ENCODE data around the gene AKAP12.

The AKAP12 gene

DNA sequence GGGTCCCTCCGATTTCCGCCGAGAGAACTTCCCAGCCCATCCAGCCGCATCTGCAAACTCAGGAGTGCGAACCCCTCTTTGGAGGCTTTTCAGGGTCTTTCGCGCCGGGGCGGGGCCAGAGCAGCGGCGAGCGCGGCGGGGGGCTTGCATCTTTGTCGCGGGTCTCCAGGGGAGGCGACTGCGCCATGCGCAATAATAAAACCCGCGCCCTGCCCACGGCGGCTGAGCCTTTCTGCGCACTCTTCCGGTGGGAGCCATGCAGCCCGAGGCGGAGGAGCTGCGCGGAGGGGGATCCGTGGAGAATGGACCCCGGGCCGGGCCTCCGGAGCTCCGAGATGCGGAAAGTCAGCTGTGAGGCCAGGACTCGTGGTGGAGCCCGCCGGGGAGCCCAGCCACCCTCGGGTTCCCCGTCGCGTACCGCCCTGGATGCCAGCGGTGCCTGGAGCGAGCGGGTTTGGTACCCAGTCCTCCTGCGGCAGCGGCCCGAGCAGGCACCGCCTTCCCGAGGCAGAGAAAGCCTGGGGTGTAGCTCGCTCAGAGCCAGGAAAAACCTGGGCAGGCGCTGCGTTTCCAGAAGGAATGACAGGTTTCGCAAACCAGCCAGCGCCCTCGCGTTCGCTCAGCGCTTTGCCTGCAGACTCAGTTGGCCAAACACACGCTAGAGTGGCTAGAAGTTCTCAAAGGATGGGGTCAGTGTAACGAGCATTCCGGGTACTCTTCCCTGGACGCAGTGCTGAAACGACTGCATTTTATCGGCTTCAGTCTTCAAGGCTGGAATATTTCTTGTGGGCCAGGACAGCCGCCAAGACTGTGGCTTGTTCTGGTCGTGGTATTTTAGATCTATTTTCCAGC lies 1.2 kb downstream of the AKAP12 start:
- Histone ChIP-seq H3K9me3 (no peaks in the 10 kb centered on the region; the same call in 1 of the 2 replicates), H3K4me3 (ENCODE audit: low read depth, low read length) (peak overlapping the region; percentile 80), H3K4me1 (peaks cover 19% of the 10 kb centered on the region), H3K27me3 (no peaks in the 10 kb centered on the region), H3K36me3 (no peaks in the 10 kb centered on the region)
- TF ChIP-seq, protein P1, sequence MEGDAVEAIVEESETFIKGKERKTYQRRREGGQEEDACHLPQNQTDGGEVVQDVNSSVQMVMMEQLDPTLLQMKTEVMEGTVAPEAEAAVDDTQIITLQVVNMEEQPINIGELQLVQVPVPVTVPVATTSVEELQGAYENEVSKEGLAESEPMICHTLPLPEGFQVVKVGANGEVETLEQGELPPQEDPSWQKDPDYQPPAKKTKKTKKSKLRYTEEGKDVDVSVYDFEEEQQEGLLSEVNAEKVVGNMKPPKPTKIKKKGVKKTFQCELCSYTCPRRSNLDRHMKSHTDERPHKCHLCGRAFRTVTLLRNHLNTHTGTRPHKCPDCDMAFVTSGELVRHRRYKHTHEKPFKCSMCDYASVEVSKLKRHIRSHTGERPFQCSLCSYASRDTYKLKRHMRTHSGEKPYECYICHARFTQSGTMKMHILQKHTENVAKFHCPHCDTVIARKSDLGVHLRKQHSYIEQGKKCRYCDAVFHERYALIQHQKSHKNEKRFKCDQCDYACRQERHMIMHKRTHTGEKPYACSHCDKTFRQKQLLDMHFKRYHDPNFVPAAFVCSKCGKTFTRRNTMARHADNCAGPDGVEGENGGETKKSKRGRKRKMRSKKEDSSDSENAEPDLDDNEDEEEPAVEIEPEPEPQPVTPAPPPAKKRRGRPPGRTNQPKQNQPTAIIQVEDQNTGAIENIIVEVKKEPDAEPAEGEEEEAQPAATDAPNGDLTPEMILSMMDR (IDR thresholded peaks at IDR 0.05; ENCODE audit: low read depth, low read length), result no peak
- DNase-seq, result peak; percentile 59

DNA sequence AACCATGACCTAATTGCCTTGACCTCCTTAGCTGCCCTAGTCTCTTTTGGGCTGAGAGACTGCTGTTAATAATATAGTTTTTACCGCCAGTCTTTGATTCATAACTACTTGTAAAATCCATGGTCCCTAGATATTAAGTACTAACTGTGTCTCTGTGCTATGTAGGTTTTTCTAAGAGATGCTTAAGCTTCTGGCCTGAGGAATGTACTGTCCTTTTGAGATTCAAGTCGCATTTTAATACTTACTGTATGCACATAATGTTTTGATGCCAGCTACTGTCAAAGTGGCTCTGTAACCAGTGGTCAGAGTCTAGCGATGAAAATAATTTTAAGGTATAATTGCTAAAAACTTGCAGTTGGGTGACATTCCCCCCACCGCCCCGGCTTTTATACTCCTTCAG lies 2.1 kb downstream of the AKAP12 start:
- peak overlapping the region; percentile 80 for H3K4me3 ChIP-seq (ENCODE audit: low read depth, low read length)
- H3K27me3 ChIP-seq, result no peaks in the 10 kb centered on the region
- H3K9me3 ChIP-seq, result no peaks in the 10 kb centered on the region; the same call in 1 of the 2 replicates
- H3K36me3 ChIP-seq, result no peaks in the 10 kb centered on the region
- H3K4me1 ChIP-seq, result peaks cover 19% of the 10 kb centered on the region
- TF ChIP-seq, protein P1 (IDR thresholded peaks at IDR 0.05; ENCODE audit: low read depth, low read length), result no peak
- no peak for DNase-seq

DNA sequence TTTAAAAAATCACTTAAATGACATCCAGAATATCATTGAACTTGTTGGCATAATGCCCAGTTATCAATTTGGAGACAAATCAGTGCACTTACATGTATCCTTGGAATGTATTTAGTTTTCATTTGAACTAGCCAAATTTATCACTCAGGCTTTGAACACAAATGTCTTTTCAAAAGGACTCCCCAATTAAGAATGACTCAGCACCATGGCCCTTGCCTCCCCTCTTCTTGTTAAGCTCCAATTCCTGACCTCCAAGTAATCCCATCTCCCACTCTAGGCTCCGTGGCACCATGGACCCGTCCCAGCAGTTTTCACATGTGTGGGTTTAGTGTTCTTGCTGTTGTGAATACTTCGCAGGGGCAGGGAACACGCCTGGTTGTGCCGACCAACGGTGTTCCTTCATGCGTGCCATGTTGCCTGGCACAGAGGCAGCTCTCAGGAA lies 2.7 kb downstream of the AKAP12 start:
- Histone ChIP-seq H3K36me3 (no peaks in the 10 kb centered on the region), H3K4me1 (peaks cover 19% of the 10 kb centered on the region), H3K27me3 (no peaks in the 10 kb centered on the region), H3K4me3 (ENCODE audit: low read depth, low read length) (peak overlapping the region; percentile 80), H3K9me3 (no peaks in the 10 kb centered on the region; the same call in 1 of the 2 replicates)
- TF ChIP-seq, protein P1 (IDR thresholded peaks at IDR 0.05; ENCODE audit: low read depth, low read length), result no peak
- DNase-seq, result peak; percentile 24

DNA sequence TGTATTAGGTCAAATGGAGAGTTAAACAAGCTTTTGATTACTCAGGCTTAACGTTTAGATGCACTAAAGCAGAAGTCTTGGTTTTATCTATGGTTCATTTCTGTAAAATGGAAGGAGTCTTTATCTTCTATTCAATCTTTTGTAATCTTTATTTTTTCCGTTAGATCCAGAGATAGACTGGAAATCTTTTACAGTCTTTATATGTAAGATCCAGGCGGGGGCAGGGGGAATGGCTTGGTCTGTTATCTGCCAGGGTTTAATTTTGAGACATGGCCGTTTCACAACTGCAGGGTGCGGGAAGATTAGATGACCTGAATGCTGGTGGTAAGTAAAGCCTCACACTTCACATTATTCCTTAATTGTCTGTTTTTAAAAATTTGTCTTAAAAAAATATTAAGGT lies 3.7 kb downstream of the AKAP12 start:
- no peak for DNase-seq
- Histone ChIP-seq H3K27me3 (no peaks in the 10 kb centered on the region), H3K4me1 (peaks cover 19% of the 10 kb centered on the region), H3K36me3 (no peaks in the 10 kb centered on the region), H3K4me3 (ENCODE audit: low read depth, low read length) (peak overlapping the region; percentile 80; the same call in 1 of the 2 replicates), H3K9me3 (no peaks in the 10 kb centered on the region; the same call in 1 of the 2 replicates)
- TF ChIP-seq, protein P1 (IDR thresholded peaks at IDR 0.05; ENCODE audit: low read depth, low read length), result no peak

DNA sequence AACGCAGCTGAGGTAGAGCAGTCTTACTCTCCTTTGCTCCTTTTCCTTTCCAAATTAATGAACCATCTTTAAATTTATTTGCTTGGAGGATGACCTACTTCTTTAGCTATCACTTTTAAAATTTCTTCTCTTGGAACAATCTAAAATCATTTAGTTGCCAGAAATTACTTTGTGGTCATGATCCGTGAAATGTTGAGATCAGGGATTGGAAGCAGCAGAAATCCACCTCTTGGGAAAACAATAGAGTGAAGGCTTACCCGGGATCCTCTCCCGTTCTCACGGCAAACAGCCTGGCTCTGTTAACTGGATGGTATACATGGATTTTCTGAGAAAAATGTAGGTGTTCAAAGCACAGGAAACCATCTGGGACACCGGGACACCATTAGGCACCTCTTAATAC lies 7.7 kb downstream of the AKAP12 start:
- Histone ChIP-seq H3K9me3 (no peaks in the 10 kb centered on the region; the same call in 1 of the 2 replicates), H3K27me3 (no peaks in the 10 kb centered on the region), H3K4me1 (peaks cover 15% of the 10 kb centered on the region), H3K4me3 (ENCODE audit: low read depth, low read length) (no peak overlapping the region), H3K36me3 (no peaks in the 10 kb centered on the region)
- DNase-seq, result no peak
- TF ChIP-seq, protein P1 (IDR thresholded peaks at IDR 0.05; ENCODE audit: low read depth, low read length), result no peak

DNA sequence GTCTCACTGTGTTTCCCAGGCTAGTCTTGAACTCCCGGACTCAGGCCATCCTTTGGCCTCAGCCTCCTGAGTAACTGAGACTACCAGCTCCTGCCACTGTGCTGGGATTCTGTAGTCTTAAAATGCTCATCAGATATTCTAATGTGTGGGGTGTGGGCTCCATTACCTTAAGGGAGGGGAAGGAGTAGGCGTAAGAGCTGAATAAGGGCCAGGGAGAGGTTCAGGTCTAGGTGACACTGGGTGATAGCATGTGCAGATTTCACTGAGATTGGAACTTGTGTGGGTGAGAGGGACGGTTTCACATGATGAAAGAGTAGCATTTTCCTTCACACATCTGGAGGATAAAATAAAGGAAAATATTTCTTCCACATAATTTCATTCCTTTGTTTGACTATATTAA lies 8.5 kb downstream of the AKAP12 start:
- Histone ChIP-seq H3K36me3 (no peaks in the 10 kb centered on the region), H3K4me3 (ENCODE audit: low read depth, low read length) (no peak overlapping the region), H3K4me1 (peaks cover 10% of the 10 kb centered on the region), H3K9me3 (no peaks in the 10 kb centered on the region; the same call in 1 of the 2 replicates), H3K27me3 (no peaks in the 10 kb centered on the region)
- DNase-seq, result no peak
- TF ChIP-seq, protein P1 (IDR thresholded peaks at IDR 0.05; ENCODE audit: low read depth, low read length), result no peak

Data from BE2C (cell line).